Measurements from ENCODE around the gene ANKRD65.

GRCh38 chr1:1401457-1402010, 19.5 kb downstream of the ANKRD65 start:
- no peak for TF ChIP-seq POLR2A (IDR thresholded peaks at IDR 0.05; ENCODE audit: low read depth, low read length)
- TF ChIP-seq CTCF (IDR thresholded peaks at IDR 0.05; ENCODE audit: extremely low read depth in 1 of 2, insufficient read depth in 1 of 2, low read depth in 1 of 2, low read length in 2 of 2) = no peak
- TF ChIP-seq EZH2 (IDR thresholded peaks at IDR 0.05; ENCODE audit: borderline replicate concordance, low read depth, low read length, severe bottlenecking) = no peak
- TF ChIP-seq POLR2AphosphoS5 (IDR thresholded peaks at IDR 0.05; ENCODE audit: insufficient read depth, low read depth, low read length) = no peak
- no peak for TF ChIP-seq MYC (IDR thresholded peaks at IDR 0.05; ENCODE audit: low read depth, low read length)
- TF ChIP-seq, protein P1, sequence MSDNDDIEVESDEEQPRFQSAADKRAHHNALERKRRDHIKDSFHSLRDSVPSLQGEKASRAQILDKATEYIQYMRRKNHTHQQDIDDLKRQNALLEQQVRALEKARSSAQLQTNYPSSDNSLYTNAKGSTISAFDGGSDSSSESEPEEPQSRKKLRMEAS (IDR thresholded peaks at IDR 0.05; ENCODE audit: insufficient read depth, insufficient read length) = no peak
